OCI-LY7 (cell line): ENCODE data around the gene KCTD17. TPM values are rescaled to one million over a fixed set of nuclear protein-coding genes. Genes with fewer than 3 reads are reported as not detected.

Experiments
- BruUV-seq: library from RNA; stranded (reverse); fragments of 400-500 nt; replicated peaks from 2 replicates; lab custom pipeline; 2021; lab: Mats Ljungman, UMichigan
- CTCF ChIA-PET: fragments of 300-600 bp; sonication (Branson Sonifier 250); formaldehyde crosslinking; loops from one replicate; lab custom pipeline; 2022; ENCODE audit warnings: antibody characterized with exemption; ENCODE audit not compliant: unreplicated experiment; lab: Charles Lee
- POLR2A ChIA-PET: fragments of 300-600 bp; sonication (Branson Sonifier 250); formaldehyde crosslinking; loops from one replicate; lab custom pipeline; 2022; ENCODE audit warnings: antibody characterized with exemption; lab: Charles Lee
- DNase-seq: peaks from one replicate; pipeline ENCODE4 v3.0.0-alpha.2; 2015; ENCODE audit warnings: low spot score
- H2AFZ ChIP-seq: fragments of 200-600 bp; sonication (generic), shearing (Covaris generic); 2 replicates; pipeline ENCODE4 v1.6.1; 2014; ENCODE audit warnings: mild to moderate bottlenecking, antibody characterized with exemption, low read length, moderate library complexity
- H3K27ac ChIP-seq: fragments of 200-600 bp; sonication (generic); 2 replicates; pipeline ENCODE4 v1.5.1; 2014; ENCODE audit warnings: mixed run types, low read depth, mild to moderate bottlenecking, moderate library complexity, low read length, inconsistent platforms; ENCODE audit not compliant: poor library complexity, severe bottlenecking
- H3K36me3 ChIP-seq: fragments of 200-600 bp; sonication (generic); 2 replicates; pipeline ENCODE4 v1.6.1; 2014; ENCODE audit warnings: mild to moderate bottlenecking, antibody characterized with exemption, low read length, moderate library complexity, mixed read lengths; ENCODE audit not compliant: insufficient read depth
- H3K4me1 ChIP-seq: fragments of 200-600 bp; sonication (generic); 2 replicates; pipeline ENCODE4 v1.5.1; 2014; ENCODE audit warnings: mild to moderate bottlenecking, low read length; ENCODE audit not compliant: insufficient read depth, poor library complexity, severe bottlenecking
- H3K4me2 ChIP-seq: fragments of 200-600 bp; sonication (generic); 2 replicates; pipeline ENCODE4 v1.6.1; 2014; ENCODE audit warnings: mild to moderate bottlenecking, low read length
- H3K4me3 ChIP-seq: fragments of 200-600 bp; sonication (generic); 2 replicates; pipeline ENCODE4 v1.5.1; 2014; ENCODE audit warnings: mild to moderate bottlenecking, low read depth, low read length; ENCODE audit not compliant: poor library complexity, severe bottlenecking
- H3K79me2 ChIP-seq: fragments of 200-600 bp; sonication (generic); 2 replicates; pipeline ENCODE4 v1.6.1; 2016; ENCODE audit warnings: low read depth, mild to moderate bottlenecking, low read length, moderate library complexity, mixed read lengths; ENCODE audit not compliant: insufficient read depth
- H3K9me2 ChIP-seq: fragments of 200-600 bp; sonication (generic); 2 replicates; pipeline ENCODE4 v1.6.1; 2016; ENCODE audit warnings: mild to moderate bottlenecking, low read length, mixed read lengths; ENCODE audit not compliant: insufficient read depth
- H3K9me3 ChIP-seq: fragments of 200-600 bp; sonication (generic); 2 replicates; pipeline ENCODE4 v1.6.1; 2014; ENCODE audit warnings: mild to moderate bottlenecking, mixed run types, low read length, mixed read lengths
- H4K20me1 ChIP-seq: fragments of 200-600 bp; sonication (generic); 2 replicates; pipeline ENCODE4 v1.6.1; 2014; ENCODE audit warnings: mild to moderate bottlenecking, antibody characterized with exemption, low read length, moderate library complexity, mixed read lengths; ENCODE audit not compliant: insufficient read depth
- CTCF ChIP-seq: fragments of 200-600 bp; sonication (generic); conservative IDR thresholded peaks from 2 replicates; pipeline ENCODE4 v1.5.1; 2014; ENCODE audit warnings: mild to moderate bottlenecking, antibody characterized with exemption, low read length, moderate library complexity, mixed read lengths
- EZH2phosphoT487 ChIP-seq: fragments of 200-600 bp; sonication (generic); IDR thresholded peaks from 2 replicates; pipeline ENCODE4 v1.6.1; 2018; ENCODE audit warnings: low read depth, borderline replicate concordance, mild to moderate bottlenecking, mixed run types, antibody characterized with exemption, low read length, moderate library complexity, mixed read lengths
- intact Hi-C: fragments of 100-400 bp; cut with micrococcal nuclease; formaldehyde crosslinking; loops from one replicate; pipeline ENCODE4 v1.10.0; 2022; ENCODE audit not compliant: unreplicated experiment
- total RNA-seq, 2 experiments: library from RNA; depleted of rRNA in 1 of 2; stranded (reverse); fragments of >200 nt in 1 of 2; shearing (Covaris generic) in 1 of 2; gene quantifications; 2 replicates each; pipeline ENCODE4 v1.2.3, GENCODE V29; 2014 to 2022

The KCTD17 gene
- total RNA-seq, 2 experiments from 2014 or later, result 17.7 to 21.7 TPM

- POLR2A ChIA-PET, result no interaction called here
- no peaks in the 10 kb centered on the region for H3K4me1 ChIP-seq
- no peaks in the 10 kb centered on the region for H3K79me2 ChIP-seq
- H4K20me1 ChIP-seq, result no peaks in the 10 kb centered on the region
- no peaks in the 10 kb centered on the region for H3K36me3 ChIP-seq
- no peaks in the 10 kb centered on the region for H3K9me3 ChIP-seq
- intact Hi-C loops, result no loop called here
- TF ChIP-seq CTCF (no peak), EZH2phosphoT487 (no peak)
- no peak overlapping the region for H3K4me2 ChIP-seq
- H2AFZ ChIP-seq, result no peak overlapping the region
- H3K4me3 ChIP-seq, result no peak overlapping the region
- no peak overlapping the region for H3K27ac ChIP-seq
- no peaks in the 10 kb centered on the region for H3K9me2 ChIP-seq
- DNase-seq, result no peak
- CTCF ChIA-PET, result no interaction called here
- BruUV-seq, result no TSS peak
Observed at GRCh38 chr22:37107816-37108621, 56.5 kb downstream of the KCTD17 start.

- intact Hi-C loops, result no loop called here
- Histone ChIP-seq H3K4me2 (no peak within 1 kb of the TSS), H3K4me1 (no peaks in the 10 kb centered on the region), H3K79me2 (no peaks in the 10 kb centered on the region), H3K9me2 (no peaks in the 10 kb centered on the region), H3K36me3 (no peaks in the 10 kb centered on the region), H3K4me3 (no peak within 1 kb of the TSS), H2AFZ (no peak within 1 kb of the TSS), H4K20me1 (no peaks in the 10 kb centered on the region), H3K9me3 (no peaks in the 10 kb centered on the region), H3K27ac (no peak within 1 kb of the TSS)
- no TSS peak for BruUV-seq
- TF ChIP-seq CTCF, result no peak
- no peak for TF ChIP-seq EZH2phosphoT487
- DNase-seq, result no peak
- ChIA-PET POLR2A (interaction anchor here (0.7 kb wide), 1 partner anchor 340 kb away, joined by 3 read pairs; no protein-coding TSS in a partner anchor), CTCF (no interaction called here)
Observed at GRCh38 chr22:37109242-37109917, 57.8 kb downstream of the KCTD17 start, which contains the start of gene TMPRSS6. Gene TMPRSS6, minus strand, starts transcription at chr22:37109713. Its CDS starts 6,296 bp downstream, at chr22:37103417.
